Right cardiac atrium (tissue), 5 donors: ENCODE results near the gene KIAA1549. TPM values are rescaled to one million over a fixed set of nuclear protein-coding genes. Genes with fewer than 3 reads are reported as not detected.

Source experiments
- ATAC-seq, 2 donors: fragments of 200-7000 bp; cut with Tn5 transposase; one replicate each; pipeline versions ENCODE4 v1.8.0 to v1.9.1; 2020; ENCODE audit warnings: moderate library complexity in 2 of 2, mild to moderate bottlenecking in 1 of 2
- DNase-seq, 3 donors: peaks; one replicate each; pipeline ENCODE4 v3.0.0-alpha.2; 2020
- H3K27ac ChIP-seq: one replicate; pipeline ENCODE4 v1.5.1; 2013; ENCODE audit warnings: mild to moderate bottlenecking, low read length, control low read depth, moderate library complexity
- H3K27me3 ChIP-seq: one replicate; pipeline ENCODE4 v1.6.1; 2013; ENCODE audit not compliant: control insufficient read depth, insufficient read depth
- H3K4me1 ChIP-seq: one replicate; pipeline ENCODE4 v1.6.1; 2013; ENCODE audit warnings: low read length; ENCODE audit not compliant: control insufficient read depth, insufficient read depth
- H3K4me3 ChIP-seq: one replicate; pipeline ENCODE4 v1.5.1; 2013; ENCODE audit warnings: low read length, control low read depth
- H3K9me3 ChIP-seq: one replicate; pipeline ENCODE4 v1.6.1; 2013; ENCODE audit warnings: low read length; ENCODE audit not compliant: control insufficient read depth
- WGBS: extraction: QIAGEN DNeasy Blood & Tissue Kit; methylation state at CpG from one replicate; pipeline ENCODE4 v1.1.7; 2013; 5-methylcytosine and 5-hydroxymethylcytosine counted together
- intact Hi-C, 4 donors: fragments of 100-400 bp; cut with DNase I; formaldehyde crosslinking; loops; one replicate each; pipeline versions ENCODE4 v1.11.0 to v1.14.0; 2022 to 2023
- polyA plus RNA-seq: library from polyadenylated mRNA; stranded (reverse); fragments of 200-250 nt; gene quantifications from one replicate; pipeline ENCODE4 v1.2.3, GENCODE V29; 2013
- total RNA-seq, 4 donors: library from RNA; stranded (reverse); fragmentation: NEBNext Ultra II Directional; extraction: Animal tissue kit (Norgen Biotek cat#: 25700); gene quantifications; one replicate each; pipeline ENCODE4 v1.2.1, GENCODE V29; 2021
- donor health status: healthy with polysubstance abuse.
- donor health status: DM: no; HTN: yes; CAD: no.
- donor health status: DM: no; HTN: no; CAD: no.
- donor health status: DM: no; HTN: yes; CAD: no; lungs with severe emphysema.
- donor health status: DM: yes; HTN: yes; CAD: no.

KIAA1549 gene
- total and polyA plus RNA-seq, 5 donors, result 0.52 to 1.9 (median 1.5) TPM

- Histone ChIP-seq H3K27ac (no peak overlapping the region), H3K9me3 (no peaks in the 10 kb centered on the region), H3K4me1 (no peaks in the 10 kb centered on the region), H3K4me3 (no peak overlapping the region), H3K27me3 (no peaks in the 10 kb centered on the region)
- DNase-seq (no peak), ATAC-seq (no peak)
- intact Hi-C loops, result no loop called here
- 93% methylated on average over 14 of the region's 14 CpGs for WGBS
Observed at GRCh38 chr7:138868711-138869110, 112.5 kb downstream of the KIAA1549 start.

GRCh38 chr7:138867744-138868143, 113.4 kb downstream of the KIAA1549 start:
- ATAC-seq (no peak), DNase-seq (peak in 1 of 3 donors; percentile 46)
- no peak overlapping the region for H3K4me3 ChIP-seq
- 96% methylated on average over 19 of the region's 19 CpGs for WGBS
- H3K4me1 ChIP-seq, result no peaks in the 10 kb centered on the region
- H3K27ac ChIP-seq, result no peak overlapping the region
- H3K27me3 ChIP-seq, result no peaks in the 10 kb centered on the region
- intact Hi-C loops, result no loop called here
- no peaks in the 10 kb centered on the region for H3K9me3 ChIP-seq

GRCh38 chr7:138866353-138866752, 114.8 kb downstream of the KIAA1549 start:
- DNase-seq (no peak), ATAC-seq (no peak)
- H3K4me3 ChIP-seq, result no peak overlapping the region
- H3K4me1 ChIP-seq, result no peaks in the 10 kb centered on the region
- WGBS, result 95% methylated on average over 9 of the region's 9 CpGs
- H3K27me3 ChIP-seq, result no peaks in the 10 kb centered on the region
- intact Hi-C loops, result no loop called here
- H3K27ac ChIP-seq, result no peak overlapping the region
- no peaks in the 10 kb centered on the region for H3K9me3 ChIP-seq

- Histone ChIP-seq H3K4me3 (no peak overlapping the region), H3K4me1 (no peaks in the 10 kb centered on the region), H3K9me3 (no peaks in the 10 kb centered on the region), H3K27me3 (no peaks in the 10 kb centered on the region), H3K27ac (no peak overlapping the region)
- ATAC-seq (no peak), DNase-seq (no peak)
- 76% methylated on average over 4 of the region's 4 CpGs for WGBS
- intact Hi-C loops, result no loop called here
Observed at GRCh38 chr7:138865843-138866242, 115.3 kb downstream of the KIAA1549 start.

- Histone ChIP-seq H3K4me3 (no peak overlapping the region), H3K27ac (no peak overlapping the region), H3K27me3 (no peaks in the 10 kb centered on the region), H3K9me3 (no peaks in the 10 kb centered on the region), H3K4me1 (no peaks in the 10 kb centered on the region)
- DNase-seq (no peak), ATAC-seq (no peak)
- WGBS, result 89% methylated on average over 3 of the region's 3 CpGs
- intact Hi-C loops, result no loop called here
Observed at GRCh38 chr7:138864667-138865066, 116.5 kb downstream of the KIAA1549 start.

GRCh38 chr7:138863931-138864330, 117.3 kb downstream of the KIAA1549 start:
- intact Hi-C loops, result no loop called here
- 94% methylated on average over 9 of the region's 9 CpGs for WGBS

GRCh38 chr7:138861051-138861450, 120.1 kb downstream of the KIAA1549 start:
- Histone ChIP-seq H3K4me1 (no peaks in the 10 kb centered on the region), H3K4me3 (no peak overlapping the region), H3K27me3 (no peaks in the 10 kb centered on the region), H3K27ac (no peak overlapping the region), H3K9me3 (no peaks in the 10 kb centered on the region)
- intact Hi-C loops, result no loop called here
- ATAC-seq (no peak), DNase-seq (no peak)
- WGBS, result 92% methylated on average over 16 of the region's 16 CpGs

More at GRCh38 chr7:138863931-138864330, 117.3 kb downstream of the KIAA1549 start:
- Histone ChIP-seq H3K4me3 (no peak overlapping the region), H3K9me3 (no peaks in the 10 kb centered on the region), H3K4me1 (no peaks in the 10 kb centered on the region), H3K27ac (no peak overlapping the region), H3K27me3 (no peaks in the 10 kb centered on the region)
- DNase-seq (no peak), ATAC-seq (no peak)

- DNase-seq, result no peak
- intact Hi-C loops, result no loop called here
- Histone ChIP-seq H3K4me3 (no peak overlapping the region), H3K9me3 (no peaks in the 10 kb centered on the region), H3K4me1 (no peaks in the 10 kb centered on the region), H3K27me3 (no peaks in the 10 kb centered on the region), H3K27ac (no peak overlapping the region)
- ATAC-seq, result no peak
Observed at GRCh38 chr7:138857728-138858127, 123.5 kb downstream of the KIAA1549 start.

GRCh38 chr7:138854115-138854645, 127.0 kb downstream of the KIAA1549 start:
- Histone ChIP-seq H3K4me1 (no peaks in the 10 kb centered on the region), H3K27ac (no peak overlapping the region), H3K27me3 (no peaks in the 10 kb centered on the region), H3K9me3 (no peaks in the 10 kb centered on the region), H3K4me3 (no peak overlapping the region)
- ATAC-seq (no peak), DNase-seq (no peak)
- 94% methylated on average over 5 of the region's 5 CpGs for WGBS
- intact Hi-C loops, result no loop called here

- ATAC-seq (no peak), DNase-seq (no peak)
- H3K27ac ChIP-seq, result no peak overlapping the region
- H3K9me3 ChIP-seq, result no peaks in the 10 kb centered on the region
- intact Hi-C loops, result no loop called here
- no peak overlapping the region for H3K4me3 ChIP-seq
- H3K4me1 ChIP-seq, result no peaks in the 10 kb centered on the region
- H3K27me3 ChIP-seq, result no peaks in the 10 kb centered on the region
- 87% methylated on average over 3 of the region's 3 CpGs for WGBS
Observed at GRCh38 chr7:138853448-138853847, 127.7 kb downstream of the KIAA1549 start.

GRCh38 chr7:138852469-138852868, 128.7 kb downstream of the KIAA1549 start:
- intact Hi-C loops, result no loop called here
- no peak for ATAC-seq
- Histone ChIP-seq H3K27me3 (no peaks in the 10 kb centered on the region), H3K27ac (no peak overlapping the region), H3K4me1 (no peaks in the 10 kb centered on the region), H3K9me3 (no peaks in the 10 kb centered on the region), H3K4me3 (no peak overlapping the region)
- DNase-seq, result no peak
- 97% methylated on average over 5 of the region's 5 CpGs for WGBS

- ATAC-seq (no peak), DNase-seq (no peak)
- 97% methylated on average over 5 of the region's 5 CpGs for WGBS
- H3K27ac ChIP-seq, result no peak overlapping the region
- no peaks in the 10 kb centered on the region for H3K27me3 ChIP-seq
- H3K9me3 ChIP-seq, result no peaks in the 10 kb centered on the region
- H3K4me3 ChIP-seq, result no peak overlapping the region
- intact Hi-C loops, result no loop called here
- no peaks in the 10 kb centered on the region for H3K4me1 ChIP-seq
Observed at GRCh38 chr7:138849701-138850100, 131.5 kb downstream of the KIAA1549 start.
